ENCODE data around the gene RGS5. TPM values are rescaled to one million over a fixed set of nuclear protein-coding genes. Genes with fewer than 3 reads are reported as not detected.
A peak's percentile ranks its signal among the peaks of the same experiment; 100 is the strongest.

RGS5 gene
- total and polyA plus RNA-seq, 2 donors (not counting 3 experiments of a cell fraction or from before 2014, with no cell fraction given): 287 to 770 TPM

GRCh38 chr1:163095213-163095612 lies 107.5 kb downstream of the RGS5 start:
- TF ChIP-seq POLR2A (IDR thresholded peaks at IDR 0.05; ENCODE audit: low read depth, low read length): no peak
- TF ChIP-seq JUN (IDR thresholded peaks at IDR 0.05; ENCODE audit: borderline replicate concordance, insufficient read depth, insufficient read length, low read depth): no peak
- TF ChIP-seq MAX (IDR thresholded peaks at IDR 0.05; ENCODE audit: insufficient read depth, insufficient read length): no peak
- no peaks in the 10 kb centered on the region for H3K9me3 ChIP-seq (replicated peaks; ENCODE audit: control insufficient read depth, insufficient read depth, low read length)
- H3K4me2 ChIP-seq (ENCODE audit: insufficient read depth, low read length): no peak overlapping the region
- H3K27me3 ChIP-seq (ENCODE audit: control insufficient read depth in 2 of 2, insufficient read depth in 2 of 2, low read length in 2 of 2): no peaks in the 10 kb centered on the region
- ChIA-PET POLR2A (no interaction called here), CTCF (interaction anchor here (1.7 kb wide), 1 partner anchor 9 kb away, joined by 5 read pairs; no protein-coding TSS in a partner anchor)
- H3K4me3 ChIP-seq (replicated peaks in 1 of 3; ENCODE audit: insufficient read depth in 1 of 3, low read depth in 1 of 3, low read length in 3 of 3): no peak overlapping the region
- no peaks in the 10 kb centered on the region for H3K36me3 ChIP-seq (ENCODE audit: control insufficient read depth in 2 of 2, extremely low read depth in 1 of 2, insufficient read depth in 2 of 2, low read length in 2 of 2)
- no peak for FAIRE-seq
- H3K9ac ChIP-seq (replicated peaks; ENCODE audit: extremely low read depth, insufficient read depth, low read length): no peak overlapping the region
- no peak for DNase-seq (ENCODE audit: low read depth, low spot score)
- no peaks in the 10 kb centered on the region for H3K4me1 ChIP-seq (ENCODE audit: control insufficient read depth, extremely low read depth, insufficient read depth, low read length)
- H3K79me2 ChIP-seq (ENCODE audit: control insufficient read depth, insufficient read depth, low read length): no peaks in the 10 kb centered on the region
- no peaks in the 10 kb centered on the region for H4K20me1 ChIP-seq (replicated peaks; ENCODE audit: control insufficient read depth, extremely low read depth, insufficient read depth, low read length)
- H3K9me1 ChIP-seq (replicated peaks; ENCODE audit: control insufficient read depth, extremely low read depth, insufficient read depth, low read length): no peaks in the 10 kb centered on the region
- no peak overlapping the region for H2AFZ ChIP-seq (ENCODE audit: low read depth, low read length)
- intact Hi-C loops (cut with micrococcal nuclease): no loop called here
- dilution Hi-C loops (cut with MboI; ENCODE audit: extremely low pct_ligation_motif_present, low sequenced_read_pairs): no loop called here
- no TSS peak for BruUV-seq (replicated peaks)
- no peak overlapping the region for H3K27ac ChIP-seq (ENCODE audit: insufficient read depth, low read depth, low read length)

- H3K36me3 ChIP-seq (ENCODE audit: control insufficient read depth in 2 of 2, extremely low read depth in 1 of 2, insufficient read depth in 2 of 2, low read length in 2 of 2): no peaks in the 10 kb centered on the region
- no peak overlapping the region for H3K4me3 ChIP-seq (replicated peaks in 1 of 3; ENCODE audit: insufficient read depth in 1 of 3, low read depth in 1 of 3, low read length in 3 of 3)
- ChIA-PET CTCF (interaction anchor here (0.8 to 1.7 kb wide), 4 partner anchors 9 to 44 kb away, joined by 3 to 5 read pairs (median 4); no protein-coding TSS in a partner anchor), POLR2A (no interaction called here)
- intact Hi-C loops (cut with micrococcal nuclease) (no loop called here), dilution Hi-C loops (cut with MboI; ENCODE audit: extremely low pct_ligation_motif_present, low sequenced_read_pairs) (no loop called here)
- H3K9ac ChIP-seq (replicated peaks; ENCODE audit: extremely low read depth, insufficient read depth, low read length): no peak overlapping the region
- no peaks in the 10 kb centered on the region for H3K9me1 ChIP-seq (replicated peaks; ENCODE audit: control insufficient read depth, extremely low read depth, insufficient read depth, low read length)
- no TSS peak for BruUV-seq (replicated peaks)
- no peaks in the 10 kb centered on the region for H3K4me1 ChIP-seq (ENCODE audit: control insufficient read depth, extremely low read depth, insufficient read depth, low read length)
- no peak overlapping the region for H3K4me2 ChIP-seq (ENCODE audit: insufficient read depth, low read length)
- no peak for FAIRE-seq
- H3K27ac ChIP-seq (ENCODE audit: insufficient read depth, low read depth, low read length): no peak overlapping the region
- no peaks in the 10 kb centered on the region for H3K79me2 ChIP-seq (ENCODE audit: control insufficient read depth, insufficient read depth, low read length)
- no peak for TF ChIP-seq FOS (IDR thresholded peaks at IDR 0.05; ENCODE audit: borderline replicate concordance, insufficient read depth, low read length)
- TF ChIP-seq EZH2 (IDR thresholded peaks at IDR 0.05; ENCODE audit: borderline replicate concordance, low read depth, low read length, severe bottlenecking): no peak
- TF ChIP-seq JUN (IDR thresholded peaks at IDR 0.05; ENCODE audit: borderline replicate concordance, insufficient read depth, insufficient read length, low read depth): no peak
- no peak for TF ChIP-seq POLR2AphosphoS5 (IDR thresholded peaks at IDR 0.05; ENCODE audit: insufficient read depth, low read depth, low read length)
- TF ChIP-seq MYC (IDR thresholded peaks at IDR 0.05; ENCODE audit: low read depth, low read length): no peak
- no peak for TF ChIP-seq GATA2 (IDR thresholded peaks at IDR 0.05; ENCODE audit: insufficient read depth, insufficient read length, low read depth, low read length)
- TF ChIP-seq MAX (IDR thresholded peaks at IDR 0.05; ENCODE audit: insufficient read depth, insufficient read length): no peak
- no peak for TF ChIP-seq CTCF (IDR thresholded peaks at IDR 0.05; ENCODE audit: extremely low read depth in 1 of 2, insufficient read depth in 1 of 2, low read depth in 1 of 2, low read length in 2 of 2)
- no peak for TF ChIP-seq POLR2A (IDR thresholded peaks at IDR 0.05; ENCODE audit: low read depth, low read length)
- H2AFZ ChIP-seq (ENCODE audit: low read depth, low read length): no peak overlapping the region
- no peaks in the 10 kb centered on the region for H3K27me3 ChIP-seq (ENCODE audit: control insufficient read depth in 2 of 2, insufficient read depth in 2 of 2, low read length in 2 of 2)
- H3K9me3 ChIP-seq (replicated peaks; ENCODE audit: control insufficient read depth, insufficient read depth, low read length): no peaks in the 10 kb centered on the region
- DNase-seq (ENCODE audit: low read depth, low spot score): peak; percentile 13
- H4K20me1 ChIP-seq (replicated peaks; ENCODE audit: control insufficient read depth, extremely low read depth, insufficient read depth, low read length): no peaks in the 10 kb centered on the region
These were observed 108.1 kb downstream of the RGS5 start for GRCh38 chr1:163094589-163094988.
